OCI-LY3 (cell line): ENCODE measurements around the gene PRKAG3.

Experiments
- H2AFZ ChIP-seq: fragments of 200-600, 300-600 bp; shearing (Covaris generic); 2 replicates; pipeline ENCODE4 v1.6.0; 2014; ENCODE audit warnings: antibody characterized with exemption, low read depth, low read length
- H3K27ac ChIP-seq: fragments of 200-600, 300-600 bp; sonication (generic); 2 replicates; pipeline ENCODE4 v1.5.1; 2014; ENCODE audit warnings: mild to moderate bottlenecking, low read length, moderate library complexity, mixed read lengths
- H3K27me3 ChIP-seq: fragments of 200-600, 300-600 bp; sonication (generic); 2 replicates; pipeline ENCODE4 v1.6.1; 2014; ENCODE audit warnings: low read depth, low read length, mixed read lengths
- H3K36me3 ChIP-seq: fragments of 200-600, 300-600 bp; sonication (generic); replicated peaks from 2 replicates; pipeline ENCODE3; 2014; ENCODE audit warnings: low read depth, low read length, mixed read lengths
- H3K4me1 ChIP-seq: fragments of 300-600, 200-600 bp; sonication (generic); 2 replicates; pipeline ENCODE4 v1.6.1; 2014; ENCODE audit warnings: low read length, mixed read lengths
- H3K4me2 ChIP-seq: fragments of 200-600, 300-600 bp; sonication (generic); 2 replicates; pipeline ENCODE4 v1.6.1; 2014; ENCODE audit warnings: low read length, mixed read lengths
- H3K4me3 ChIP-seq: fragments of 300-600, 200-600 bp; sonication (generic); 2 replicates; pipeline ENCODE4 v1.5.1; 2014; ENCODE audit warnings: antibody characterized with exemption, mild to moderate bottlenecking, low read length, moderate library complexity
- H3K79me2 ChIP-seq: fragments of 300-600, 200-600 bp; shearing (Covaris generic); 2 replicates; pipeline ENCODE4 v1.6.1; 2014; ENCODE audit warnings: mild to moderate bottlenecking, low read length, mixed read lengths
- H3K9ac ChIP-seq: fragments of 300-600, 200-600 bp; shearing (Covaris generic); 2 replicates; pipeline ENCODE4 v1.6.0; 2014; ENCODE audit warnings: mild to moderate bottlenecking, low read length, moderate library complexity
- H3K9me3 ChIP-seq: fragments of 200-600, 300-600 bp; shearing (Covaris generic); 2 replicates; pipeline ENCODE4 v1.6.1; 2014; ENCODE audit warnings: low read length, mixed read lengths; ENCODE audit not compliant: insufficient read depth
- H4K20me1 ChIP-seq: fragments of 200-600, 300-600 bp; sonication (generic); 2 replicates; pipeline ENCODE4 v1.6.1; 2016; ENCODE audit warnings: low read length, mixed read lengths; ENCODE audit not compliant: insufficient read depth
- EZH2phosphoT487 ChIP-seq: fragments of 200-600 bp; shearing (Covaris generic); IDR thresholded peaks from 2 replicates; pipeline ENCODE4 v1.6.1; 2018; ENCODE audit warnings: antibody characterized with exemption, mixed run types, low read depth
- TF ChIP-seq, protein P1 (sequence below): fragments of 200-600, 300-600 bp; sonication (generic); IDR thresholded peaks from 2 replicates; pipeline ENCODE4 v1.5.1; 2014; ENCODE audit warnings: antibody characterized with exemption, low read length, low read depth

PRKAG3 gene

GRCh38 chr2:218867900-218868299, 36.3 kb upstream of the PRKAG3 start:
- Histone ChIP-seq H3K79me2 (peaks cover 11% of the 10 kb centered on the region), H3K4me2 (peak overlapping the region; percentile 34), H3K9ac (no peak overlapping the region), H4K20me1 (no peaks in the 10 kb centered on the region), H3K9me3 (no peaks in the 10 kb centered on the region), H3K27me3 (no peaks in the 10 kb centered on the region), H3K4me1 (peaks cover 28% of the 10 kb centered on the region), H2AFZ (no peak overlapping the region), H3K4me3 (no peak overlapping the region), H3K36me3 (no peaks in the 10 kb centered on the region), H3K27ac (no peak overlapping the region)
- TF ChIP-seq EZH2phosphoT487: no peak
- TF ChIP-seq, protein P1, sequence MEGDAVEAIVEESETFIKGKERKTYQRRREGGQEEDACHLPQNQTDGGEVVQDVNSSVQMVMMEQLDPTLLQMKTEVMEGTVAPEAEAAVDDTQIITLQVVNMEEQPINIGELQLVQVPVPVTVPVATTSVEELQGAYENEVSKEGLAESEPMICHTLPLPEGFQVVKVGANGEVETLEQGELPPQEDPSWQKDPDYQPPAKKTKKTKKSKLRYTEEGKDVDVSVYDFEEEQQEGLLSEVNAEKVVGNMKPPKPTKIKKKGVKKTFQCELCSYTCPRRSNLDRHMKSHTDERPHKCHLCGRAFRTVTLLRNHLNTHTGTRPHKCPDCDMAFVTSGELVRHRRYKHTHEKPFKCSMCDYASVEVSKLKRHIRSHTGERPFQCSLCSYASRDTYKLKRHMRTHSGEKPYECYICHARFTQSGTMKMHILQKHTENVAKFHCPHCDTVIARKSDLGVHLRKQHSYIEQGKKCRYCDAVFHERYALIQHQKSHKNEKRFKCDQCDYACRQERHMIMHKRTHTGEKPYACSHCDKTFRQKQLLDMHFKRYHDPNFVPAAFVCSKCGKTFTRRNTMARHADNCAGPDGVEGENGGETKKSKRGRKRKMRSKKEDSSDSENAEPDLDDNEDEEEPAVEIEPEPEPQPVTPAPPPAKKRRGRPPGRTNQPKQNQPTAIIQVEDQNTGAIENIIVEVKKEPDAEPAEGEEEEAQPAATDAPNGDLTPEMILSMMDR: no peak

GRCh38 chr2:218865999-218866398, 34.4 kb upstream of the PRKAG3 start:
- H3K9me3 ChIP-seq: no peaks in the 10 kb centered on the region
- no peak for TF ChIP-seq EZH2phosphoT487
- TF ChIP-seq, protein P1: 0 out of 2 replicates have a peak, but pooled peaks have one; percentile 4
- H3K9ac ChIP-seq: no peak overlapping the region
- no peaks in the 10 kb centered on the region for H4K20me1 ChIP-seq
- H2AFZ ChIP-seq: no peak overlapping the region
- H3K79me2 ChIP-seq: no peaks in the 10 kb centered on the region
- H3K36me3 ChIP-seq: no peaks in the 10 kb centered on the region
- no peak overlapping the region for H3K4me2 ChIP-seq
- H3K4me3 ChIP-seq: no peak overlapping the region
- peaks cover 18% of the 10 kb centered on the region for H3K4me1 ChIP-seq
- H3K27ac ChIP-seq: no peak overlapping the region
- no peaks in the 10 kb centered on the region for H3K27me3 ChIP-seq

DNA sequence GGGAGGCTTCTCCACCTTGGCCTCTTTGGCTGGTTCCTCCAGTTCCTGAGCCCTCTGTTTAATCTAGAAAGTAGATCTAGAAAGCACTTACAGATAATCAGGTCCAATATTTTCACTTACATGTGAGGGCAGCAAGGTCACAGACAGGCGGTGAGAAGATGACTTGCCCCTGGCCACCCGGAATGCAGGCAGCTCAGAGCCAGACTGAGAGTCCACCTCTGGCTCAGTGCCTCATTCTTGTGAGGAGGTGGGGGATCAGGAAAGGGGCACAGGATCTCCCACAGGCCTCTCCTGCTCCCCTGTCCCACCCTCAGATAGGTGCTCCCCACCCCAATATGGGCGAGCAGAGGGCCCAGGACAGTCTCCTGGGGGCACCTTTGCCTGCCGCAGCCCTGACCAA, 33.8 kb upstream of the PRKAG3 start:
- Histone ChIP-seq H3K79me2 (no peaks in the 10 kb centered on the region), H3K4me3 (no peak overlapping the region), H3K27me3 (no peaks in the 10 kb centered on the region), H3K4me1 (peaks cover 13% of the 10 kb centered on the region), H3K27ac (no peak overlapping the region), H3K4me2 (no peak overlapping the region), H2AFZ (no peak overlapping the region), H3K9me3 (no peaks in the 10 kb centered on the region), H3K9ac (no peak overlapping the region), H4K20me1 (no peaks in the 10 kb centered on the region), H3K36me3 (no peaks in the 10 kb centered on the region)
- TF ChIP-seq, protein P1: no peak
- no peak for TF ChIP-seq EZH2phosphoT487

DNA sequence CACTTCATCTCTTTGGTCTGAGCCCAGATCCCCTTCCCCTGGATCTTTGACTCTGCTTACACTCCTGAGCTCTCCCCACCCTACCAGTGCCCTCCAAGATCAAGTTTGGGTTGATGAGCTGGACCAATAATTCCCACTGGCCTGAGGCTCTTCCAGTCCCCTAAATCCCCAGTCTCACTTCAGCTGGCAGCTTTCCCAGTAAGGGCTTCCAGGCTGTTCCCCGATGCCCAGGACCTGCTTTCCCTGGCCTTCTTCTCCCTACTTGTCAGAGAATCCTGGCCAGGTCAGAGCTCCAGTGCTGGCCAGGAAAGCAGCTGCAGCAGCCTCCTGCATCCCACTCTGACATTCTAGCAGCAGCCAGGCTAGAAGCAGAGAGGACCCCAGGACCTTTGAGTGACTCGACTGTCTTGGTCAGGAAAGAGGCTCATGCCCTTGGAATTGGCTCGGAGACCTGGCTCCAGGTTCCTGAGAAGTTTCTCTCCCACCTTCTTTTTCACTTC, 31.5 kb upstream of the PRKAG3 start:
- Histone ChIP-seq H3K4me3 (no peak overlapping the region), H3K79me2 (no peaks in the 10 kb centered on the region), H2AFZ (no peak overlapping the region), H3K27ac (no peak overlapping the region), H3K4me1 (peaks cover 7% of the 10 kb centered on the region), H3K4me2 (no peak overlapping the region), H3K9me3 (no peaks in the 10 kb centered on the region), H4K20me1 (no peaks in the 10 kb centered on the region), H3K36me3 (no peaks in the 10 kb centered on the region), H3K27me3 (no peaks in the 10 kb centered on the region), H3K9ac (no peak overlapping the region)
- TF ChIP-seq, protein P1: no peak
- no peak for TF ChIP-seq EZH2phosphoT487
